HEK293T (cell line): Measurements from ENCODE around the gene PLA2G4C.

Experiments used
- CTCF ChIA-PET: fragments of 350-600 bp; formaldehyde crosslinking; extraction: SDS; loops from one replicate; lab custom pipeline; 2021; ENCODE audit warnings: antibody characterized with exemption, inconsistent platforms; lab: Yijun Ruan, JAX
- POLR2A ChIA-PET: fragments of 350-600 bp; formaldehyde crosslinking; extraction: SDS; loops from one replicate; lab custom pipeline; 2020; ENCODE audit warnings: antibody characterized with exemption, inconsistent platforms; lab: Yijun Ruan, JAX
- DNase-seq: peaks from one replicate; pipeline ENCODE4 v3.0.0; 2012; ENCODE audit warnings: mixed read lengths; ENCODE audit errors: extremely low spot score
- ARNT ChIP-seq: fragments of 450-650 bp; IDR thresholded peaks from 2 replicates; pipeline ENCODE4 v1.6.1; 2017; ENCODE audit warnings: mild to moderate bottlenecking
- BHLHE40 ChIP-seq: fragments of 450-650 bp; IDR thresholded peaks from 2 replicates; pipeline ENCODE4 v1.6.1; 2016; ENCODE audit warnings: mild to moderate bottlenecking, moderate library complexity, borderline replicate concordance
- CTBP1 ChIP-seq: fragments of 450-650 bp; IDR thresholded peaks from 2 replicates; pipeline ENCODE4 v1.6.1; 2016; ENCODE audit warnings: borderline replicate concordance
- ELF4 ChIP-seq: fragments of 450-650 bp; IDR thresholded peaks from 2 replicates; pipeline ENCODE4 v1.6.1; 2017; ENCODE audit warnings: antibody characterized with exemption
- FOXA1 ChIP-seq: fragments of 450-650 bp; IDR thresholded peaks from 2 replicates; pipeline ENCODE4 v1.6.1; 2016; ENCODE audit warnings: mild to moderate bottlenecking
- FOXK2 ChIP-seq: fragments of 450-650 bp; IDR thresholded peaks from 2 replicates; pipeline ENCODE4 v1.6.1; 2016; ENCODE audit warnings: mild to moderate bottlenecking
- FOXM1 ChIP-seq: fragments of 450-650 bp; IDR thresholded peaks from 2 replicates; pipeline ENCODE4 v1.6.1; 2017; ENCODE audit warnings: mild to moderate bottlenecking, borderline replicate concordance
- HDGF ChIP-seq: fragments of 450-650 bp; IDR thresholded peaks from 2 replicates; pipeline ENCODE4 v1.6.1; 2017; ENCODE audit warnings: antibody characterized with exemption, borderline replicate concordance
- L3MBTL2 ChIP-seq: fragments of 450-650 bp; conservative IDR thresholded peaks from 2 replicates; pipeline ENCODE4 v1.6.1; 2016; ENCODE audit warnings: mild to moderate bottlenecking
- LEF1 ChIP-seq: fragments of 450-650 bp; IDR thresholded peaks from 2 replicates; pipeline ENCODE4 v1.6.1; 2017; ENCODE audit warnings: mild to moderate bottlenecking, borderline replicate concordance
- NFRKB ChIP-seq: fragments of 450-650 bp; IDR thresholded peaks from 2 replicates; pipeline ENCODE4 v1.6.1; 2016; ENCODE audit warnings: mild to moderate bottlenecking, moderate library complexity
- SP1 ChIP-seq: fragments of 450-650 bp; IDR thresholded peaks from 2 replicates; pipeline ENCODE4 v1.6.1; 2017
- SUZ12 ChIP-seq: fragments of 450-650 bp; IDR thresholded peaks from 2 replicates; pipeline ENCODE4 v1.6.1; 2016; ENCODE audit warnings: mild to moderate bottlenecking
- TARDBP ChIP-seq: fragments of 450-650 bp; IDR thresholded peaks from 2 replicates; pipeline ENCODE4 v1.6.1; 2016
- ZNF384 ChIP-seq: fragments of 450-650 bp; IDR thresholded peaks from 2 replicates; pipeline ENCODE4 v1.6.1; 2016
- TF ChIP-seq, protein P1 (sequence below): fragments of 450-650 bp; IDR thresholded peaks from 2 replicates; pipeline ENCODE4 v1.6.1; 2016

The PLA2G4C gene

GRCh38 chr19:48051335-48052033, 59.1 kb downstream of the PLA2G4C start:
- no peak for DNase-seq
- CTCF ChIA-PET: interaction anchor here (0.5 kb wide), 1 partner anchor 50 kb away, joined by 3 read pairs; no protein-coding TSS in a partner anchor
- POLR2A ChIA-PET: no interaction called here
- no peak for TF ChIP-seq ZNF384
- no peak for TF ChIP-seq L3MBTL2
- TF ChIP-seq CTBP1: no peak
- peak; percentile 75 for TF ChIP-seq ELF4

DNA sequence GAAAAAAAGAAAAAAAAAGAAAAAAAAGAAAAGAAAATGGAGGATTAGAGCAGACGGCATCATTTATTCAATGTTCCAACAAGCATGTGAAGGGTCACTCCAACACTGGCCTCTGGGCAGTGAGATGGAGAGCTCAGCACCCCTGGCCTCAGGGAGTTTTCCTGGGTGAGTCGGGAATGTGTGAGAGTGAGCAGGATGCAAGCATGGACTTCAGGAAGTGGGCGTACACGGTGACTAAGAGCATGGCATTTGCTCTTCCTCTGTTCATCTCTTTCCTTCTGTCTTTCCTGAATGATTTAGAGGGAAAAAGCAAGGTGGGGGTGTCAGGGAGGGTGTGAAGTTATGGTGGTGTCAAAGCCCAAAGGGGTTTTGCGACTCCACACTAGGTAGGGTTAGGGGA, 66.1 kb downstream of the PLA2G4C start:
- no peak for DNase-seq
- no peak for TF ChIP-seq ARNT
- TF ChIP-seq FOXK2: no peak
- TF ChIP-seq FOXM1: no peak
- TF ChIP-seq HDGF: no peak
- ChIA-PET CTCF (no interaction called here), POLR2A (no interaction called here)

- POLR2A ChIA-PET: no interaction called here
- TF ChIP-seq SP1: no peak
- DNase-seq: no peak
- CTCF ChIA-PET: no interaction called here
Measured at GRCh38 chr19:48043675-48044258, 66.8 kb downstream of the PLA2G4C start, which contains the start of gene CABP5. Gene CABP5 (minus strand): TSS chr19:48044079. CDS start chr19:48043922, 157 bp downstream.

DNA sequence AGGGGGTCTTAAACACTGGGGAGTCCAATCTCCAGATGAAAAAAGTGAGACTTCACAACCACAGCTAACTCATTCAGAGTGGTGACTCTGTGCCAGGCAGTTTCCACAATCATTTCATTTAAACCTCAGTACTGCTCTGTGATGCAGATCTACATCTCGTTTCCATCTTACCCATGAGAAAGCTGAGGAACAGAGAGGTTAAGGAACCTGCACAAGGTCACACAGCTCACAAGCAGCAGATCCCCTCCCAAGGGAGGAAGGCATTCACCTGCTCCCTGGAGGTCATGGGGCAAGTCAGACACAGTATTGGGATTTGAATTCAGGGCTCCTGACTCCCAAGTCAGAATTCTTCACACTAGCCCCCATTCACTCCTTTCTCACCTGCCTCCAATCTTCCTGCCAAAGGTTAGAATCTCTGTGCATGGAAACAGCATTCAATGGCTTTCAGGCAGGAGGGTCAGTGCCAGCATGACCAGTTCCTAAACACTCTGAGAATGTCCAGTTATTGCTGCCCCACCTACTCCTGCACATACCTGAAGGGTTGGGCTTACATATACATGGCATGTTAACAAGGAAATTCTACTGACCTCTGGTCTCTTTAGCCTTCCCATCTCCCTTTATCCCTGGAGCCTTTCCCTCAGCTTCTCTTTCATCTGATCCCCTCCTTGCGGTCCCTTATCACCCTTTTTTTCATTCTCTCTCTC, 68.6 kb downstream of the PLA2G4C start:
- CTCF ChIA-PET: no interaction called here
- TF ChIP-seq NFRKB (no peak), HDGF (no peak), TARDBP (no peak), BHLHE40 (no peak), ZNF384 (no peak), L3MBTL2 (no peak), SUZ12 (no peak)
- TF ChIP-seq, protein P1, sequence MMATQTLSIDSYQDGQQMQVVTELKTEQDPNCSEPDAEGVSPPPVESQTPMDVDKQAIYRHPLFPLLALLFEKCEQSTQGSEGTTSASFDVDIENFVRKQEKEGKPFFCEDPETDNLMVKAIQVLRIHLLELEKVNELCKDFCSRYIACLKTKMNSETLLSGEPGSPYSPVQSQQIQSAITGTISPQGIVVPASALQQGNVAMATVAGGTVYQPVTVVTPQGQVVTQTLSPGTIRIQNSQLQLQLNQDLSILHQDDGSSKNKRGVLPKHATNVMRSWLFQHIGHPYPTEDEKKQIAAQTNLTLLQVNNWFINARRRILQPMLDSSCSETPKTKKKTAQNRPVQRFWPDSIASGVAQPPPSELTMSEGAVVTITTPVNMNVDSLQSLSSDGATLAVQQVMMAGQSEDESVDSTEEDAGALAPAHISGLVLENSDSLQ: no peak
- POLR2A ChIA-PET: no interaction called here
- no peak for DNase-seq

- no peak for DNase-seq
- ChIA-PET CTCF (no interaction called here), POLR2A (no interaction called here)
- TF ChIP-seq FOXA1 (no peak), NFRKB (no peak), LEF1 (no peak)
Measured at GRCh38 chr19:48036765-48037164, 73.9 kb downstream of the PLA2G4C start.

GRCh38 chr19:48033604-48034003, 77.0 kb downstream of the PLA2G4C start:
- no peak for DNase-seq
- ChIA-PET POLR2A (no interaction called here), CTCF (no interaction called here)
- TF ChIP-seq L3MBTL2 (no peak), CTBP1 (no peak), SP1 (no peak)

- CTCF ChIA-PET: no interaction called here
- no peak for DNase-seq
- TF ChIP-seq HDGF (no peak), BHLHE40 (no peak), L3MBTL2 (no peak), FOXK2 (no peak), ARNT (no peak), ELF4 (no peak), NFRKB (no peak), LEF1 (no peak), SP1 (no peak), FOXA1 (no peak), CTBP1 (no peak), SUZ12 (no peak), FOXM1 (no peak), ZNF384 (no peak), TARDBP (no peak)
- TF ChIP-seq, protein P1: no peak
Measured at GRCh38 chr19:48030073-48030472, 80.5 kb downstream of the PLA2G4C start.

DNA sequence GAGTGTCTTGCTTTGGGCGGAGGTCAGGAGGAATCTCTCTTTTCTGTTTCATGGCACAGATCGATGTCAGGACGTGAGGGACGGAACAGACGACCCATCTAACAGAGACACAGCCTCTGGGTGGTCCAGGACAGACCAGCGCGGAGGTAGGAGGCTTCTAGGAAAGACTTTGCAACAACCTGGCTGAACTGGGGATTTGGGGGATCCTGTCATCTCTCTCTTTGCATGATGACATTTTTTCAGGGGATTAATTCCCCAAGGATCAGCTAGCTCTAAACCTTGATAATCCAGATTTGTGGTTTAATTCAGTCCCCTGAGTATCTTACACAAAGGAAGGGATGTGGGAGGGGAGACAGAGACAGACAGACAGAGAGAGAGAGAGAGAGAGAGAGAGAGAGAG, 81.2 kb downstream of the PLA2G4C start:
- no peak for DNase-seq
- ChIA-PET CTCF (no interaction called here), POLR2A (no interaction called here)
- TF ChIP-seq LEF1 (no peak), TARDBP (no peak), FOXM1 (no peak), L3MBTL2 (no peak), BHLHE40 (no peak), ARNT (no peak), FOXA1 (no peak)

More at GRCh38 chr19:48030073-48030472, 80.5 kb downstream of the PLA2G4C start:
- POLR2A ChIA-PET: no interaction called here
